ENCODE results near the gene CDT1.
"Not testable (repeated sequence)": the region's sequence is repeated elsewhere in the genome, so short reads cannot be mapped to it uniquely, and the experiment has no call there.

DNA sequence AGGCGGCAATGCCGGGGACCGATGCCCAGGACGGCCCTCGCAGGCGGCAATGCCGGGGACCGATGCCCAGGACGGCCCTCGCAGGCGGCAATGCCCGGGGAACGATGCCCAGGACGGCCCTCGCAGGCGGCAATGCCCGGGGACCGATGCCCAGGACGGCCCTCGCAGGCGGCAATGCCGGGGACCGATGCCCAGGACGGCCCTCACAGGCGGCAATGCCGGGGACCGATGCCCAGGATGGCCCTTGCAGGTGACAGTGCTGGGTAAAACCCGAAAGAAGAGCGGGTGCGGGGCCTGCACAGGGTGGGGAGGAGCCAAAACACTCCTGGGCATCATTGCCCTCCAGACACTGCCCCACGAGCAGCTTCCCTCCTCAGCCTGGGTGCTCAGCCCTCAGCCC is 20.1 kb downstream of the CDT1 start:
- TF ChIP-seq, protein P1, sequence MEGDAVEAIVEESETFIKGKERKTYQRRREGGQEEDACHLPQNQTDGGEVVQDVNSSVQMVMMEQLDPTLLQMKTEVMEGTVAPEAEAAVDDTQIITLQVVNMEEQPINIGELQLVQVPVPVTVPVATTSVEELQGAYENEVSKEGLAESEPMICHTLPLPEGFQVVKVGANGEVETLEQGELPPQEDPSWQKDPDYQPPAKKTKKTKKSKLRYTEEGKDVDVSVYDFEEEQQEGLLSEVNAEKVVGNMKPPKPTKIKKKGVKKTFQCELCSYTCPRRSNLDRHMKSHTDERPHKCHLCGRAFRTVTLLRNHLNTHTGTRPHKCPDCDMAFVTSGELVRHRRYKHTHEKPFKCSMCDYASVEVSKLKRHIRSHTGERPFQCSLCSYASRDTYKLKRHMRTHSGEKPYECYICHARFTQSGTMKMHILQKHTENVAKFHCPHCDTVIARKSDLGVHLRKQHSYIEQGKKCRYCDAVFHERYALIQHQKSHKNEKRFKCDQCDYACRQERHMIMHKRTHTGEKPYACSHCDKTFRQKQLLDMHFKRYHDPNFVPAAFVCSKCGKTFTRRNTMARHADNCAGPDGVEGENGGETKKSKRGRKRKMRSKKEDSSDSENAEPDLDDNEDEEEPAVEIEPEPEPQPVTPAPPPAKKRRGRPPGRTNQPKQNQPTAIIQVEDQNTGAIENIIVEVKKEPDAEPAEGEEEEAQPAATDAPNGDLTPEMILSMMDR (IDR thresholded peaks at IDR 0.05) = not testable (repeated sequence)
- not testable (repeated sequence) for TF ChIP-seq POLR2A, POLR2AphosphoS5 (IDR thresholded peaks at IDR 0.05)
